ENCODE measurements around the gene TEPSIN. TPM values are rescaled to one million over a fixed set of nuclear protein-coding genes. Genes with fewer than 3 reads are reported as not detected.
A peak's percentile ranks its signal among the peaks of the same experiment; 100 is the strongest.

Gene TEPSIN
- total and polyA plus RNA-seq, 2 donors (not counting 3 experiments of a cell fraction or from before 2014, with no cell fraction given) = 41.6 to 45.3 TPM

GRCh38 chr17:81196505-81197408 is 42.1 kb downstream of the TEPSIN start:
- peaks cover 0 to 5% of the 10 kb centered on the region in 2 experiments for H3K36me3 ChIP-seq (ENCODE audit: control insufficient read depth in 2 of 2, extremely low read depth in 1 of 2, insufficient read depth in 2 of 2, low read length in 2 of 2)
- H4K20me1 ChIP-seq (replicated peaks; ENCODE audit: control insufficient read depth, extremely low read depth, insufficient read depth, low read length) = no peaks in the 10 kb centered on the region
- H3K9ac ChIP-seq (replicated peaks; ENCODE audit: extremely low read depth, insufficient read depth, low read length) = no peak overlapping the region
- no peaks in the 10 kb centered on the region for H3K9me1 ChIP-seq (replicated peaks; ENCODE audit: control insufficient read depth, extremely low read depth, insufficient read depth, low read length)
- no peaks in the 10 kb centered on the region for H3K4me1 ChIP-seq (ENCODE audit: control insufficient read depth, extremely low read depth, insufficient read depth, low read length)
- no peak for TF ChIP-seq JUN (IDR thresholded peaks at IDR 0.05; ENCODE audit: borderline replicate concordance, insufficient read depth, insufficient read length, low read depth)
- no peak for TF ChIP-seq MAX (IDR thresholded peaks at IDR 0.05; ENCODE audit: insufficient read depth, insufficient read length)
- TF ChIP-seq POLR2A (IDR thresholded peaks at IDR 0.05; ENCODE audit: low read depth, low read length) = no peak
- TF ChIP-seq MYC (IDR thresholded peaks at IDR 0.05; ENCODE audit: low read depth, low read length) = no peak
- TF ChIP-seq POLR2AphosphoS5 (IDR thresholded peaks at IDR 0.05; ENCODE audit: insufficient read depth, low read depth, low read length) = peak; percentile 30
- TF ChIP-seq CTCF (IDR thresholded peaks at IDR 0.05; ENCODE audit: extremely low read depth in 1 of 2, insufficient read depth in 1 of 2, low read depth in 1 of 2, low read length in 2 of 2) = no peak
- TF ChIP-seq EZH2 (IDR thresholded peaks at IDR 0.05; ENCODE audit: borderline replicate concordance, low read depth, low read length, severe bottlenecking) = no peak
- DNase-seq (ENCODE audit: low read depth, low spot score) (peak; percentile 52), FAIRE-seq (peak; percentile 94)
- H3K79me2 ChIP-seq (ENCODE audit: control insufficient read depth, insufficient read depth, low read length) = no peaks in the 10 kb centered on the region
- dilution Hi-C loops (cut with MboI; ENCODE audit: extremely low pct_ligation_motif_present, low sequenced_read_pairs) (no loop called here), intact Hi-C loops (cut with micrococcal nuclease) (no loop called here)
- no peaks in the 10 kb centered on the region for H3K27me3 ChIP-seq (ENCODE audit: control insufficient read depth in 2 of 2, insufficient read depth in 2 of 2, low read length in 2 of 2)
- H3K9me3 ChIP-seq (replicated peaks; ENCODE audit: control insufficient read depth, insufficient read depth, low read length) = no peaks in the 10 kb centered on the region
- BruUV-seq (replicated peaks) = no TSS peak
- no peak overlapping the region for H2AFZ ChIP-seq (ENCODE audit: low read depth, low read length)
- POLR2A ChIA-PET = no interaction called here
- no peak overlapping the region for H3K27ac ChIP-seq (ENCODE audit: insufficient read depth, low read depth, low read length)
- CTCF ChIA-PET = interaction anchor here (1.5 kb wide), 2 partner anchors 17 to 54 kb away, joined by 3 to 7 read pairs; no protein-coding TSS in a partner anchor
- no peak overlapping the region for H3K4me2 ChIP-seq (ENCODE audit: insufficient read depth, low read length)
- no peak overlapping the region for H3K4me3 ChIP-seq (replicated peaks in 1 of 3; ENCODE audit: insufficient read depth in 1 of 3, low read depth in 1 of 3, low read length in 3 of 3)

Data from endothelial cell of umbilical vein (primary cell).